Psoas muscle (tissue), 8 donors: ENCODE data around the gene DACH1. TPM values are rescaled to one million over a fixed set of nuclear protein-coding genes. Genes with fewer than 3 reads are reported as not detected.

Experiments used
- ATAC-seq, 4 donors: fragments of 200-7000 bp; cut with Tn5 transposase; one replicate each; pipeline ENCODE4 v1.9.1; 2020; ENCODE audit warnings: moderate library complexity in 3 of 4, mild to moderate bottlenecking in 2 of 4
- DNase-seq, 2 donors: peaks; one replicate each; pipeline ENCODE4 v3.0.0-alpha.2; 2020
- H3K27ac ChIP-seq: fragments of 200-600 bp; one replicate; pipeline ENCODE4 v1.8.0; 2022
- H3K27me3 ChIP-seq, 3 donors: fragments of 200-600 bp in 1 of 3; one replicate each; pipeline versions ENCODE4 v1.6.1 to v1.8.0; 2013 to 2022; ENCODE audit warnings: low read length in 2 of 3, mild to moderate bottlenecking in 2 of 3, moderate library complexity in 1 of 3; ENCODE audit not compliant: insufficient read depth in 3 of 3
- H3K36me3 ChIP-seq, 2 donors: fragments of 200-600 bp in 1 of 2; one replicate each; pipeline versions ENCODE4 v1.6.1 to v1.8.0; 2013 to 2022; ENCODE audit warnings: low read depth in 1 of 2, mild to moderate bottlenecking in 1 of 2, moderate library complexity in 1 of 2; ENCODE audit not compliant: insufficient read depth in 1 of 2
- H3K4me1 ChIP-seq: fragments of 200-600 bp; one replicate; pipeline ENCODE4 v1.8.0; 2022
- H3K4me3 ChIP-seq: fragments of 200-600 bp; one replicate; pipeline ENCODE4 v1.8.0; 2022; ENCODE audit warnings: mild to moderate bottlenecking
- H3K9me3 ChIP-seq: fragments of 200-600 bp; one replicate; pipeline ENCODE4 v1.8.0; 2022
- WGBS, 3 donors: extraction: QIAGEN DNeasy Blood & Tissue Kit; methylation state at CpG; one replicate each; pipeline versions ENCODE4 v1.1.6 to v1.1.7; 2013; 5-methylcytosine and 5-hydroxymethylcytosine counted together
- intact Hi-C, 2 donors: fragments of 100-400 bp; cut with DNase I; formaldehyde crosslinking; loops; one replicate each; pipeline versions ENCODE4 v1.11.0 to v1.14.2; 2022
- polyA plus RNA-seq, 3 donors: library from polyadenylated mRNA; stranded (reverse); fragments of 200-250 nt; gene quantifications; one replicate each; pipeline ENCODE4 v1.2.3, GENCODE V29; 2013
- total RNA-seq, 4 donors: library from RNA; stranded (reverse); fragmentation: NEBNext Ultra II Directional in 2 of 4; extraction: Animal tissue kit (Norgen Biotek cat#: 25700) in 2 of 4; gene quantifications; one replicate each; pipeline versions ENCODE4 v1.2.1 to v1.2.4, GENCODE V29; 2021 to 2023
- TF ChIP-seq, protein P1 (sequence below): fragments of 200-600 bp; IDR thresholded peaks from one replicate; pipeline ENCODE4 v1.8.0; 2022; ENCODE audit warnings: antibody characterized with exemption
- donor health status: healthy with polysubstance abuse.
- donor health status: DM: no; HTN: no; CAD: no; lungs with moderate emphysema.
- donor health status: Bipolar disorder and iron deficiency.
- donor health status: healthy.
- donor health status: DM: yes; HTN: yes; CAD: no.
- donor health status: DM: no; HTN: no; CAD: no.
- donor health status: DM: no; HTN: no; CAD: no.
- donor health status: DM: yes; HTN: yes; CAD: no.

Gene DACH1
- total and polyA plus RNA-seq, 7 donors = 0.51 to 3.6 (median 1.1) TPM

DNA sequence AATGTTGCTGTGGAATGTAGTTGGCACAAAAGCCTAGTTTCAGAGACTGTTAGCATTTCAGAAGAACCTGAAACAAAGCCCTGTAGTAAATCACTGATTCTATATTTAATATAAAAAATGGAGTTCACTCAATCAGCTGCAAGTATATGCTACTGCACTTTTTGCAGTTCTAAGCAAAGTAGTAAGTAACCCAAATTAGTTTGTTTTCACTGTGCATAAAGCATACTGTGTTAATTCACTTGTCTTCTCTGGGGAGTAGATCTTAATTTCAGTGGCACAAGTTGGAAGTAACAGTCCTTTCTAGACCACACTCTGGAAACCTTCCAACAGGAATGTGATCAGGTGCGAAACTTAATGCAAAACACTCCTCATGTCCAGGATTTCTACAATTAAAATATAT lies 139.3 kb downstream of the DACH1 start:
- no peak for ATAC-seq
- intact Hi-C loops = no loop called here

DNA sequence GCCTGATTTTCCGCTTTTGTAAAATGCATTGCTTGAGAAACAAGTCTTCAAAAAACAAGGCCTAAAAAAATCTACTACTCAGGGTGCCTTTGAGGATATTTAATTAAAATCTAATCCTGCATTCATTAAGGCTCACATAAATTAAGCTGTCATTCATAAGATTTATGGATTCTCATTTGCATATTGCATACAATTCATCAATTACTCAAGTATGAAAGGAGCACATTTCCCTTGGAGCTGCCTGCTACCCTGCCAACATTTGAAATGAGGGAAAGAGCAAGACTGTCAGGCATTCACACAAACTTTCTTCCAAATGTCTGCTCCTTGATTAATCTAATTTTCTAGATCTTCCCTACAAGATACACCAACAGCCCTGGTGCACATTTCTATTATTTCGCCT lies 140.0 kb downstream of the DACH1 start:
- ATAC-seq = no peak
- Histone ChIP-seq H3K27ac (no peak overlapping the region), H3K4me3 (no peak overlapping the region), H3K27me3 (no peaks in the 10 kb centered on the region), H3K36me3 (no peaks in the 10 kb centered on the region), H3K4me1 (no peaks in the 10 kb centered on the region), H3K9me3 (no peaks in the 10 kb centered on the region)
- TF ChIP-seq, protein P1, sequence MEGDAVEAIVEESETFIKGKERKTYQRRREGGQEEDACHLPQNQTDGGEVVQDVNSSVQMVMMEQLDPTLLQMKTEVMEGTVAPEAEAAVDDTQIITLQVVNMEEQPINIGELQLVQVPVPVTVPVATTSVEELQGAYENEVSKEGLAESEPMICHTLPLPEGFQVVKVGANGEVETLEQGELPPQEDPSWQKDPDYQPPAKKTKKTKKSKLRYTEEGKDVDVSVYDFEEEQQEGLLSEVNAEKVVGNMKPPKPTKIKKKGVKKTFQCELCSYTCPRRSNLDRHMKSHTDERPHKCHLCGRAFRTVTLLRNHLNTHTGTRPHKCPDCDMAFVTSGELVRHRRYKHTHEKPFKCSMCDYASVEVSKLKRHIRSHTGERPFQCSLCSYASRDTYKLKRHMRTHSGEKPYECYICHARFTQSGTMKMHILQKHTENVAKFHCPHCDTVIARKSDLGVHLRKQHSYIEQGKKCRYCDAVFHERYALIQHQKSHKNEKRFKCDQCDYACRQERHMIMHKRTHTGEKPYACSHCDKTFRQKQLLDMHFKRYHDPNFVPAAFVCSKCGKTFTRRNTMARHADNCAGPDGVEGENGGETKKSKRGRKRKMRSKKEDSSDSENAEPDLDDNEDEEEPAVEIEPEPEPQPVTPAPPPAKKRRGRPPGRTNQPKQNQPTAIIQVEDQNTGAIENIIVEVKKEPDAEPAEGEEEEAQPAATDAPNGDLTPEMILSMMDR = no peak
- intact Hi-C loops = no loop called here
- DNase-seq = no peak
- WGBS, 3 donors = 95 to 97% (median 95%) methylated on average over 2 of the region's 2 CpGs

More for the DNA sequence above, 139.3 kb downstream of the DACH1 start:
- H3K27ac ChIP-seq = no peak overlapping the region
- no peaks in the 10 kb centered on the region for H3K4me1 ChIP-seq
- no peaks in the 10 kb centered on the region for H3K9me3 ChIP-seq
- 49 to 58% (median 50%) methylated on average over 1 of the region's 1 CpG for WGBS, 3 donors
- H3K36me3 ChIP-seq = no peaks in the 10 kb centered on the region
- H3K4me3 ChIP-seq = no peak overlapping the region
- TF ChIP-seq, protein P1 = no peak
- DNase-seq = no peak
- no peaks in the 10 kb centered on the region for H3K27me3 ChIP-seq

DNA sequence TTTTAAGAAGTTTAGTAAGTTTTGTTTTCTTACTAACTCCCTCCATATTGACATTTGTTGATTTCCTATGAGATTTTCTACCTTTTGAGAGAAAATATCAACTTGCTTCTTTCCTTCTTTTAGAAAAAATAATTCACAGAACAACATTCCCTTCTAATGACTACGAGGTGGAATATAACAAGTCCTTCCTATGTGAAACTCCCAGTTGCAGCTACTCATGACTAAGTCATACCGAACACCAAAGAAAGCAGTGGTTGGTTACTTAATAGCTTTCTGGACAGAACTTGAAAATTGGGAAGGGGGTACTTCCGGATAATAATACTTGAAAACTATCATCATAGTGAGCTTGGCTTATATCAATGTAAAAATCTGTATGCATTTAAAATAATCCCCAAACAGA lies 144.8 kb downstream of the DACH1 start:
- intact Hi-C loops = no loop called here
- Histone ChIP-seq H3K27ac (no peak overlapping the region), H3K4me3 (no peak overlapping the region), H3K36me3 (no peaks in the 10 kb centered on the region), H3K27me3 (no peaks in the 10 kb centered on the region), H3K9me3 (no peaks in the 10 kb centered on the region), H3K4me1 (no peaks in the 10 kb centered on the region)
- no peak for DNase-seq
- TF ChIP-seq, protein P1 = no peak
- no peak for ATAC-seq
- 77 to 88% (median 83%) methylated on average over 3 of the region's 3 CpGs for WGBS, 3 donors

DNA sequence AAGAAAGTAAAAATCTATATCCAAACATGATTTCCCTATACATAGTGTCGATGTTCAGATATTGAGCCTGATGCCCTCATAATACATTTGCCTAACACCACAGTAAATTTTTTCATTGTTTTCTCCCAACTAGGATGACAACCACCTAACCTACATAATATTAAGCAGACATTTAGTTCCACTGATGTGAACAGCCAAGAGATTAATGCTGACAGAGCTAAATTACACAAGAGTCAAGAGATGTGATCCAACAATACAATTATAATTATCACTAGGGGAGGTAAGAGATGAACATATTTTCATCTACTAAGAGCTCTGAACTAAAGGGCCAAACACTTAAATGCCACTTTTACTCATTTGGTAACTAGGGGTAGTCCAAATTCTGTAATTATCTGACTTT lies 145.9 kb downstream of the DACH1 start:
- Histone ChIP-seq H3K9me3 (no peaks in the 10 kb centered on the region), H3K36me3 (no peaks in the 10 kb centered on the region), H3K27me3 (no peaks in the 10 kb centered on the region), H3K4me1 (no peaks in the 10 kb centered on the region), H3K4me3 (no peak overlapping the region), H3K27ac (no peak overlapping the region)
- WGBS, 3 donors = 93 to 100% (median 94%) methylated on average over 1 of the region's 1 CpG
- DNase-seq (no peak), ATAC-seq (no peak)
- intact Hi-C loops = no loop called here
- TF ChIP-seq, protein P1 = no peak

DNA sequence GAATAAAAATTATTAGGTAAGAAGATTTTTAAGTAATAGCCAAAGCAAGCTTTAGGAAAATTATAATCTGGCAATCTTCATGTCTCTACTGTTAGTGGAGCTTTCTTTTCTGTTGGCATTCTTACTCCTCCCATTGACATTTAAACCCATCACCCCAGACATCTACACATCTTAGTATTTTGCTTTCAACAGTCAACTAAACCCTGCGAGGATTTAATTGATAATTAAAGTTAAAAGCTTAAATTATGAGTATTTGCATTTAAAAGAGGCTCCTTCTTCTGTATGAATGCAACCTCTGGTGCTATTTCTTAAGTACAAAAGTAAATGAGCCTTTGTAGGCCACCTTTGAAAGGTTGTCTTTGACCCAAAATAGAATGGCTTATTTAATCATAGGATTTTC lies 148.1 kb downstream of the DACH1 start:
- no peaks in the 10 kb centered on the region for H3K9me3 ChIP-seq
- no peak overlapping the region for H3K4me3 ChIP-seq
- intact Hi-C loops = no loop called here
- H3K36me3 ChIP-seq = no peaks in the 10 kb centered on the region
- TF ChIP-seq, protein P1 = no peak
- H3K4me1 ChIP-seq = no peaks in the 10 kb centered on the region
- no peak for DNase-seq
- ATAC-seq = no peak
- 63 to 81% (median 71%) methylated on average over 1 of the region's 1 CpG for WGBS, 3 donors
- no peaks in the 10 kb centered on the region for H3K27me3 ChIP-seq
- no peak overlapping the region for H3K27ac ChIP-seq
